Ovary (tissue), 3 donors: ENCODE results near the gene DPH6.

Experiments used
- CTCF ChIP-seq, 3 donors: fragments of 450-650 bp in 2 of 3; fragments of 200-600 bp in 1 of 3; IDR thresholded peaks; one replicate each; pipeline versions ENCODE4 v1.5.1 to v1.8.0; 2016 to 2022; ENCODE audit warnings: antibody characterized with exemption in 3 of 3, mild to moderate bottlenecking in 1 of 3
- POLR2A ChIP-seq: fragments of 450-650 bp; IDR thresholded peaks from one replicate; pipeline ENCODE4 v1.6.1; 2017; ENCODE audit warnings: antibody characterized with exemption, mild to moderate bottlenecking, moderate library complexity
- donor health status: DM: no; HTN: no; CAD: no.

DNA sequence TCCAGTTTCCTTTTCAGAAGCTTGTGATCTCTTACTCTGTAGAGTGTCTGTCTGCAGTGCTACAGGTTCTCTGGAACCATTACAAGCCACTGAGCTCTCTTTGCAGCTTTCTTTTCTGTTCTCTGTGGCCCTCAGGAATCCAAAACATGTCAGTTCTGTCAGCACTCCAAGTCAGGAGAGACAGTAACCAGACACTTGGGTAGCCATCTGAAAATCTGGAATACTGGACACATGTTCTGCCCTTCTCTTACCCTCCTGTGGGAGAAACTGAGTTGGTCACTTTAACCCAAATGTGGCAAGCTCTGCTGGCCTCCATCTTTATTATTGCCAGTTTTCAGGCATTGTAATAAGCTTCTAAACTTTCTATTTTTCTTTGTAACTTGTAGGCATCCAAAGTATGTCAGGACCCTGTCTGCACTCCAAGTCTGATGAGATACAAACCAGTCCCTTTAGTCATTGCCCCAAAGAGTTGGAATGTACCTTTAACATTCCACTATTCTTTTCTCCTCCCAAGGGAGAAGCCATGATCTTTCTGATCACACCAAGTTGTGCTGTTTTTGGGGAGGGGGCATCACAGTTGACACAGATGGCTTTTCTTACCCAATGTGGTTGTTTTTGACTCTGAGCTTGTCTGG, 183.7 kb downstream of the DPH6 start:
- no peak for TF ChIP-seq POLR2A
- no peak for TF ChIP-seq CTCF (IDR thresholded peaks at IDR 0.05)
